ENCODE measurements around the gene PDE4A.

GRCh38 chr19:10468133-10468532, 47.8 kb downstream of the PDE4A start:
- TF ChIP-seq CTCF (conservative IDR thresholded peaks at IDR 0.05) (no peak), EZH2 (IDR thresholded peaks at IDR 0.05; ENCODE audit: low read depth) (no peak)

Data from PC-9 (cell line).